HepG2 (cell line): ENCODE results near the gene MESD. TPM values are rescaled to one million over a fixed set of nuclear protein-coding genes. Genes with fewer than 3 reads are reported as not detected.

Experiments used
- ATAC-seq: fragments of 200-7000 bp; cut with Tn5 transposase; 3 replicates; pipeline ENCODE4 v1.9.1; 2020; ENCODE audit warnings: mild to moderate bottlenecking, moderate library complexity
- BruUV-seq: library from RNA; stranded (reverse); fragments of 400-500 nt; replicated peaks from 2 replicates; lab custom pipeline; 2021; lab: Mats Ljungman, UMichigan
- CTCF ChIA-PET: fragments of 300-600 bp; formaldehyde crosslinking; extraction: SDS; loops from one replicate; lab custom pipeline; 2021; ENCODE audit warnings: low total read pairs, inconsistent platforms, low intra/inter-chr PET ratio; lab: Yijun Ruan, JAX
- POLR2A ChIA-PET: fragments of 350-600 bp; sonication (Branson Sonifier 250); formaldehyde crosslinking; loops from one replicate; lab custom pipeline; 2020; ENCODE audit warnings: antibody characterized with exemption, inconsistent platforms; lab: Yijun Ruan, JAX
- DNase-seq: peaks from one replicate; pipeline ENCODE4 v3.0.0-alpha.2; 2015; ENCODE audit warnings: low spot score
- FAIRE-seq: peaks from 3 replicates; lab custom pipeline; 2011; peaks lifted over from hg19 to GRCh38; lab: Jason Lieb, UNC
- H2AFZ ChIP-seq: one replicate; pipeline ENCODE4 v1.6.1; 2011; ENCODE audit warnings: low read length, inconsistent platforms
- H3K27ac ChIP-seq: fragments of 300-600 bp; 3 replicates; pipeline ENCODE4 v1.8.0; 2011; ENCODE audit warnings: mixed run types, mild to moderate bottlenecking, mixed read lengths, low read length, inconsistent platforms; ENCODE audit not compliant: insufficient read depth; ENCODE audit errors: extremely low read length
- H3K27me3 ChIP-seq, 2 experiments: fragments of 200-600 bp in 1 of 2; 2 replicates in 1 of 2; 3 replicates in 1 of 2; pipeline versions ENCODE4 v1.6.0 to v1.8.0; 2011; ENCODE audit warnings: low read length in 2 of 2, mild to moderate bottlenecking in 2 of 2, moderate library complexity in 2 of 2, inconsistent platforms in 1 of 2; ENCODE audit not compliant: insufficient read depth in 2 of 2, control insufficient read depth in 1 of 2
- H3K36me3 ChIP-seq, 2 experiments: fragments of 200-600 bp in 1 of 2; replicated peaks in 1 of 2; 2 replicates in 1 of 2; 3 replicates in 1 of 2; pipeline versions ENCODE4 v1.5.1 to v1.8.0; 2011; ENCODE audit warnings: low read length in 2 of 2, inconsistent platforms in 1 of 2; ENCODE audit not compliant: insufficient read depth in 2 of 2, control insufficient read depth in 1 of 2
- H3K4me1 ChIP-seq: 2 replicates; pipeline ENCODE4 v1.5.1; 2012; ENCODE audit warnings: low read length, inconsistent platforms; ENCODE audit not compliant: insufficient read depth
- H3K4me2 ChIP-seq: 2 replicates; pipeline ENCODE4 v1.6.0; 2011; ENCODE audit warnings: low read depth, low read length, inconsistent platforms
- H3K4me3 ChIP-seq, 3 experiments: fragments of 200-600 bp in 1 of 3; sonication (generic), shearing (Covaris generic) in 1 of 3; replicated peaks in 1 of 3; 2 replicates each; pipeline ENCODE4 v1.5.1; 2011 to 2016; ENCODE audit warnings: low read length in 3 of 3, inconsistent platforms in 2 of 3, low read depth in 2 of 3, mild to moderate bottlenecking in 2 of 3, control low read depth in 1 of 3, mixed read lengths in 1 of 3; ENCODE audit not compliant: insufficient read depth in 1 of 3
- H3K79me2 ChIP-seq: one replicate; pipeline ENCODE4 v1.6.1; 2011; ENCODE audit warnings: low read length, inconsistent platforms; ENCODE audit not compliant: insufficient read depth
- H3K9ac ChIP-seq: 2 replicates; pipeline ENCODE4 v1.6.0; 2011; ENCODE audit warnings: mild to moderate bottlenecking, low read depth, low read length, inconsistent platforms; ENCODE audit not compliant: insufficient read depth
- H3K9me3 ChIP-seq: 2 replicates; pipeline ENCODE4 v1.5.1; 2012; ENCODE audit warnings: mild to moderate bottlenecking, low read length
- H4K20me1 ChIP-seq: 2 replicates; pipeline ENCODE4 v1.6.0; 2011; ENCODE audit warnings: inconsistent platforms, mild to moderate bottlenecking, low read length, moderate library complexity; ENCODE audit not compliant: insufficient read depth
- DNMT1 ChIP-seq: sonication (generic); formaldehyde crosslinking; IDR thresholded peaks from 2 replicates; pipeline ENCODE4 v1.5.1; 2020; ENCODE audit warnings: mild to moderate bottlenecking, missing genetic modification reagents
- ESRRA ChIP-seq: sonication (generic); formaldehyde crosslinking; IDR thresholded peaks from 2 replicates; pipeline ENCODE4 v1.5.1; 2020; ENCODE audit warnings: mild to moderate bottlenecking, low read depth, missing genetic modification reagents
- FLYWCH1 ChIP-seq: sonication (generic); formaldehyde crosslinking; IDR thresholded peaks from 2 replicates; pipeline ENCODE4 v1.8.1; 2023; ENCODE audit warnings: mild to moderate bottlenecking, missing genetic modification reagents
- GATAD2A ChIP-seq: IDR thresholded peaks from 2 replicates; pipeline ENCODE4 v1.6.1; 2016
- GPN1 ChIP-seq: sonication (generic); formaldehyde crosslinking; IDR thresholded peaks from 2 replicates; pipeline ENCODE4 v1.5.1; 2020; ENCODE audit warnings: missing genetic modification reagents, borderline replicate concordance
- JUNB ChIP-seq: sonication (generic); formaldehyde crosslinking; IDR thresholded peaks from 2 replicates; pipeline ENCODE4 v1.8.0; 2022; ENCODE audit warnings: missing genetic modification reagents, mild to moderate bottlenecking, borderline replicate concordance
- KMT2B ChIP-seq: IDR thresholded peaks from 2 replicates; pipeline ENCODE4 v1.6.1; 2016; ENCODE audit warnings: missing genetic modification reagents, missing compliant biosample characterization
- PHF20 ChIP-seq: sonication (generic); formaldehyde crosslinking; IDR thresholded peaks from 2 replicates; pipeline ENCODE4 v1.5.0; 2020; ENCODE audit warnings: mild to moderate bottlenecking, missing genetic modification reagents
- ZKSCAN5 ChIP-seq: sonication (generic); formaldehyde crosslinking; IDR thresholded peaks from 2 replicates; pipeline ENCODE4 v1.5.1; 2020; ENCODE audit warnings: mild to moderate bottlenecking, missing genetic modification reagents
- ZNF326 ChIP-seq: sonication (generic); formaldehyde crosslinking; IDR thresholded peaks from 2 replicates; pipeline ENCODE4 v1.4.0; 2020; ENCODE audit warnings: missing genetic modification reagents, borderline replicate concordance
- ZNF44 ChIP-seq: sonication (generic); formaldehyde crosslinking; IDR thresholded peaks from 2 replicates; pipeline ENCODE4 v1.5.1; 2020; ENCODE audit warnings: mild to moderate bottlenecking, missing genetic modification reagents
- WGBS: methylation state at CpG from one replicate; pipeline ENCODE4 v1.1.6; 2017; ENCODE audit warnings: low lambda C conversion rate; 5-methylcytosine and 5-hydroxymethylcytosine counted together
- in situ Hi-C: cut with HindIII; loops from 2 replicates; pipeline ENCODE4 v1.10.0; 2017; ENCODE audit warnings: low pct_unique_long_range_greater_than_20kb; ENCODE audit not compliant: extremely low pct_ligation_motif_present
- intact Hi-C: fragments of 100-400 bp; cut with micrococcal nuclease; formaldehyde crosslinking; loops from one replicate; pipeline ENCODE4 v1.10.0; 2022; ENCODE audit not compliant: unreplicated experiment
- polyA plus RNA-seq, 8 experiments: library from polyadenylated mRNA; depleted of rRNA in 3 of 8; stranded (reverse) in 7 of 8; unstranded in 1 of 8; fragments of >200 nt; fragmentation: Illumina TruSeq in 4 of 8; extraction: Trizol in 4 of 8; gene quantifications; 2 replicates each; pipeline versions ENCODE4 v1.2.1 to v1.2.3, GENCODE V29; 2011 to 2016; ENCODE audit warnings: low read depth in 4 of 8, missing spikeins in 1 of 8, mixed read lengths in 1 of 8; ENCODE audit not compliant: insufficient read depth in 1 of 8
- total RNA-seq, 5 experiments: library from RNA; depleted of rRNA; stranded (reverse); fragments of >200 nt; fragmentation: Illumina TruSeq; extraction: Trizol; gene quantifications; 2 replicates each; pipeline ENCODE4 v1.2.3, GENCODE V29; 2016; ENCODE audit warnings: low read depth in 1 of 5
- TF ChIP-seq, protein P1 (sequence below): sonication (generic); formaldehyde crosslinking; IDR thresholded peaks from 2 replicates; pipeline ENCODE4 v1.8.1; 2023; ENCODE audit warnings: mild to moderate bottlenecking, missing genetic modification reagents, borderline replicate concordance
- TF ChIP-seq, protein P2 (sequence below): sonication (generic); formaldehyde crosslinking; IDR thresholded peaks from 2 replicates; pipeline ENCODE4 v1.4.0; 2020; ENCODE audit warnings: missing genetic modification reagents

The MESD gene
- total and polyA plus RNA-seq, 2 of the 13 experiments (the other 11 are each of a cell fraction or from before 2014, with no cell fraction given): 18.0 to 46.2 TPM

DNA sequence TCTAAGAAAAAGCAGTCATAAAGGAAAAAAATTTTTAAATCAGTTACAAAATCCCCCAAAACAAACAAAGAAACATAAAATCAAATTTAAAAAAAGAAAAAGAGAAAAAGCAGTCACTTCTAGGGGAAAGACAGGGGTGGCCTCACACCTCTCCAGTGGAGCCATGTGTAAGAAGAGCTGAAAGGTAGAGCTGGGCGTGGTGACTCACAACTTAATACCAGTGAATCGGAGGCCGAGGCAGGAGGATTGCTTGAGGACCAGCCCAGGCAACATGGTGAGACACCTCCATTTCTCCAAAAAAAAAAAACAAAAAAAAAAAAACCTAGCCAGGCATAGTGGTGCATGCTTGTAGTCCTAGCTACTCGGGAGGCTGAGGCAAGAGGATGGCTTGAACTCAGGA is 14.7 kb downstream of the MESD start:
- intact Hi-C loops: loop anchor here (5.0 kb wide), 4 partner anchors 118 to 518 kb away; no protein-coding TSS in a partner anchor
- no peaks in the 10 kb centered on the region for H3K9me3 ChIP-seq
- no peaks in the 10 kb centered on the region for H3K27me3 ChIP-seq
- TF ChIP-seq ZKSCAN5 (CRISPR knock-in tag) (no peak), DNMT1 (CRISPR knock-in tag) (no peak), GPN1 (no peak), ZNF44 (no peak), PHF20 (CRISPR knock-in tag) (no peak), GATAD2A (CRISPR knock-in tag) (no peak), FLYWCH1 (CRISPR knock-in tag) (no peak), JUNB (no peak), ESRRA (no peak), KMT2B (CRISPR knock-in tag) (no peak), ZNF326 (no peak)
- TF ChIP-seq, protein P1, sequence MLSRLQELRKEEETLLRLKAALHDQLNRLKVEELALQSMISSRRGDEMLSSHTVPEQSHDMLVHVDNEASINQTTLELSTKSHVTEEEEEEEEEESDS (CRISPR knock-in tag): no peak
- TF ChIP-seq, protein P2, sequence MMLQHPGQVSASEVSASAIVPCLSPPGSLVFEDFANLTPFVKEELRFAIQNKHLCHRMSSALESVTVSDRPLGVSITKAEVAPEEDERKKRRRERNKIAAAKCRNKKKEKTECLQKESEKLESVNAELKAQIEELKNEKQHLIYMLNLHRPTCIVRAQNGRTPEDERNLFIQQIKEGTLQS (CRISPR knock-in tag): no peak
- POLR2A ChIA-PET: no interaction called here
- no peak overlapping the region for H3K27ac ChIP-seq
- H3K36me3 ChIP-seq: peaks cover 6 to 13% of the 10 kb centered on the region in 2 experiments; a peak in 4 of 5 replicates
- H4K20me1 ChIP-seq: no peaks in the 10 kb centered on the region; the same call in 1 of the 2 replicates
- CTCF ChIA-PET: no interaction called here
- no peaks in the 10 kb centered on the region for H3K79me2 ChIP-seq
- in situ Hi-C loops: loop anchor here (5.0 to 25.0 kb wide), 4 partner anchors 198 to 513 kb away; partner anchors contain the start of gene CEMIP
- no peak overlapping the region for H3K4me2 ChIP-seq
- no TSS peak for BruUV-seq
- WGBS: 95% methylated on average over 4 of the region's 4 CpGs
- no peaks in the 10 kb centered on the region for H3K4me1 ChIP-seq
- FAIRE-seq (no peak), DNase-seq (no peak), ATAC-seq (no peak)
- H3K9ac ChIP-seq: no peak overlapping the region
- H2AFZ ChIP-seq: no peak overlapping the region
- H3K4me3 ChIP-seq: no peak overlapping the region
